Fibroblast of pulmonary artery (primary cell): ENCODE data around the gene ZSCAN29.
"Not testable (repeated sequence)": the region's sequence is repeated elsewhere in the genome, so short reads cannot be mapped to it uniquely, and the experiment has no call there.

Experiments
- DNase-seq: peaks from one replicate; pipeline ENCODE4 v3.0.0-alpha.2; 2010; ENCODE audit warnings: low read depth
- H3K4me3 ChIP-seq: replicated peaks from 2 replicates; pipeline ENCODE4 v1.5.1; 2011; ENCODE audit warnings: low read depth, mild to moderate bottlenecking, control low read depth, low read length, moderate library complexity
- CTCF ChIP-seq: IDR thresholded peaks from 2 replicates; pipeline ENCODE4 v1.5.1; 2011; ENCODE audit warnings: mild to moderate bottlenecking, control low read depth, low read length, inconsistent platforms; ENCODE audit errors: missing control alignments

ZSCAN29 gene

DNA sequence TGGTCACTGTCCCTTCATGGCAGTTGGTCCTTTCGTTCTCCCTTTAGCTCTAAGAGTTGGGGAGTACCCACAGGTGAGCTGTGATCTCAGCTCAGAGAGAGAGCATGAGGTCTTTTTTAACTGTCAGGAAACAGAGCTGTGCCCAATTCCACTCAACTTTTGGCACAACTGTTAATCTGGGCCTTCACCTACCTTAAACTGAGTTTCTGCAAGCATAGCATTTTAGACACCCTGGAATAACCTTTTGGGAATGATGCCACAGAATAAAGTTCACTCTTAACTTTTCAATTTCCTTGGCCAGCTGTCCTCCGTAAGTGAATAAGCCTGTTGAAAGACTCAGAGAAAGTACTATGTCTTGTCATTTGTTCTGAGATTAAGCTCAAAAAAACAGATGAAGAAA lies 36.0 kb upstream of the ZSCAN29 start:
- no peak for TF ChIP-seq CTCF
- DNase-seq: no peak
- H3K4me3 ChIP-seq: no peak overlapping the region

GRCh38 chr15:43406189-43406588 lies 35.3 kb upstream of the ZSCAN29 start:
- no peak overlapping the region for H3K4me3 ChIP-seq
- no peak for DNase-seq
- TF ChIP-seq CTCF: no peak

GRCh38 chr15:43404130-43404529 lies 33.3 kb upstream of the ZSCAN29 start:
- H3K4me3 ChIP-seq: no peak overlapping the region
- no peak for DNase-seq
- no peak for TF ChIP-seq CTCF

GRCh38 chr15:43403616-43404015 lies 32.8 kb upstream of the ZSCAN29 start:
- DNase-seq: no peak
- no peak for TF ChIP-seq CTCF

DNA sequence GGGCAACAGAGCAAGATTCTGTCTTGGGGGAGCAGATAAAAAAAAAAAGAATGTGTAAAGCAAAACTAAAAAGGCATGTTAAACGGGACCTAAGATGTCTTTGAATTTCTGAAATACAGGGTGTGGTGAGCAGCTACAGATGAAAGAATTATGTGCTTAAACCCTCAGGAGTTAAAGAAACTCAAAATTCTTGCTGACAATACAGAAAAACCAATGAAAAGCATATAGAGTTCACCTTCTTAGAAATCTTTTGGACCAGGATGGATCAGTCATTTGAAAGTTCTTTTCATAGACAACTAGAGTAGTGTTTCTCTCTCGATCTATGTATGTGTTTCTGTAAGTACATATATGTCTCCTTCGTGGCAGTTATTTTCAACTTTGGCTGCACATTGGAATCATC lies 31.4 kb upstream of the ZSCAN29 start:
- TF ChIP-seq CTCF: no peak
- H3K4me3 ChIP-seq: no peak overlapping the region

More at GRCh38 chr15:43403616-43404015, 32.8 kb upstream of the ZSCAN29 start:
- no peak overlapping the region for H3K4me3 ChIP-seq

GRCh38 chr15:43393592-43393991 lies 22.7 kb upstream of the ZSCAN29 start:
- DNase-seq, H3K4me3 ChIP-seq: not testable (repeated sequence)

More for the DNA sequence above, 31.4 kb upstream of the ZSCAN29 start:
- DNase-seq: no peak

GRCh38 chr15:43390723-43391122 lies 19.9 kb upstream of the ZSCAN29 start:
- no peak overlapping the region for H3K4me3 ChIP-seq
- DNase-seq: no peak
- TF ChIP-seq CTCF: no peak
